GM12892 (cell line): ENCODE data around the gene AFDN.

Experiments
- DNase-seq: peaks from one replicate; pipeline ENCODE4 v3.0.0; 2011; ENCODE audit not compliant: insufficient read length
- FAIRE-seq: peaks from 2 replicates; lab custom pipeline; 2011; peaks lifted over from hg19 to GRCh38; lab: Jason Lieb, UNC
- POLR2A ChIP-seq: IDR thresholded peaks from 2 replicates; pipeline ENCODE4 v1.6.1; 2011; ENCODE audit warnings: low read depth, low read length, control low read depth
- POLR2AphosphoS5 ChIP-seq: IDR thresholded peaks from 2 replicates; pipeline ENCODE4 v1.6.1; 2011; ENCODE audit warnings: low read depth, low read length, control low read depth
- TAF1 ChIP-seq: IDR thresholded peaks from 2 replicates; pipeline ENCODE4 v1.6.1; 2011; ENCODE audit warnings: low read depth, mild to moderate bottlenecking, control low read depth, low read length, borderline replicate concordance

AFDN gene

GRCh38 chr6:167796192-167796981 lies 30.3 kb upstream of the AFDN start:
- no peak for DNase-seq
- FAIRE-seq = no peak
- TF ChIP-seq POLR2A = no peak
- no peak for TF ChIP-seq POLR2AphosphoS5
- TF ChIP-seq TAF1 = no peak

GRCh38 chr6:167797011-167797471 lies 29.7 kb upstream of the AFDN start:
- FAIRE-seq = no peak
- no peak for TF ChIP-seq POLR2AphosphoS5
- no peak for TF ChIP-seq TAF1
- no peak for TF ChIP-seq POLR2A
- DNase-seq = no peak

GRCh38 chr6:167797476-167798265 lies 29.0 kb upstream of the AFDN start:
- TF ChIP-seq POLR2AphosphoS5 (no peak), TAF1 (no peak), POLR2A (no peak)
- FAIRE-seq (no peak), DNase-seq (no peak)

- TF ChIP-seq TAF1 = no peak
- no peak for TF ChIP-seq POLR2A
- TF ChIP-seq POLR2AphosphoS5 = no peak
Observed at GRCh38 chr6:167798453-167798852, 28.3 kb upstream of the AFDN start.

GRCh38 chr6:167799033-167799821 lies 27.5 kb upstream of the AFDN start:
- no peak for FAIRE-seq
- DNase-seq = no peak
- TF ChIP-seq POLR2AphosphoS5 = no peak
- no peak for TF ChIP-seq TAF1
- no peak for TF ChIP-seq POLR2A

More at GRCh38 chr6:167798453-167798852, 28.3 kb upstream of the AFDN start:
- DNase-seq = no peak
- FAIRE-seq = no peak

- FAIRE-seq = no peak
- no peak for DNase-seq
- TF ChIP-seq TAF1 = no peak
- no peak for TF ChIP-seq POLR2A
- no peak for TF ChIP-seq POLR2AphosphoS5
Observed at GRCh38 chr6:167800549-167800948, 26.2 kb upstream of the AFDN start.

GRCh38 chr6:167801263-167801662 lies 25.4 kb upstream of the AFDN start:
- DNase-seq = no peak
- no peak for FAIRE-seq
- TF ChIP-seq POLR2A (no peak), TAF1 (no peak), POLR2AphosphoS5 (no peak)

GRCh38 chr6:167802339-167802738 lies 24.4 kb upstream of the AFDN start:
- DNase-seq (no peak), FAIRE-seq (no peak)
- TF ChIP-seq TAF1 (no peak), POLR2A (no peak), POLR2AphosphoS5 (no peak)

- no peak for TF ChIP-seq TAF1
- no peak for TF ChIP-seq POLR2A
- no peak for TF ChIP-seq POLR2AphosphoS5
- DNase-seq (no peak), FAIRE-seq (no peak)
Observed at GRCh38 chr6:167803816-167804215, 22.9 kb upstream of the AFDN start.

GRCh38 chr6:167804281-167805013 lies 22.3 kb upstream of the AFDN start:
- TF ChIP-seq POLR2A (no peak), POLR2AphosphoS5 (no peak)
- no peak for FAIRE-seq
- DNase-seq = no peak
